PFSK-1 (cell line): Measurements from ENCODE around the gene TAF4.

Experiments used
- FOXP2 ChIP-seq: optimal IDR thresholded peaks from 2 replicates; pipeline ENCODE3; 2011; ENCODE audit warnings: borderline replicate concordance, control low read depth, inconsistent platforms; ENCODE audit not compliant: insufficient read depth; ENCODE audit errors: extremely low read length, extremely low read depth
- POLR2AphosphoS5 ChIP-seq: IDR thresholded peaks from 2 replicates; pipeline ENCODE4 v1.6.1; 2012; ENCODE audit warnings: low read depth, mild to moderate bottlenecking, control low read depth, low read length, moderate library complexity
- SIN3A ChIP-seq: IDR thresholded peaks from 2 replicates; pipeline ENCODE4 v1.6.1; 2012; ENCODE audit warnings: mild to moderate bottlenecking, low read length, moderate library complexity, borderline replicate concordance; ENCODE audit not compliant: insufficient read depth
- TAF1 ChIP-seq: IDR thresholded peaks from 2 replicates; pipeline ENCODE4 v1.6.1; 2012; ENCODE audit warnings: low read length, control low read depth, borderline replicate concordance; ENCODE audit not compliant: insufficient read depth
- TF ChIP-seq, protein P1 (sequence below), 2 experiments: IDR thresholded peaks; 2 replicates each; pipeline versions ENCODE4 v1.6.1 to v1.8.0; 2011 to 2012; ENCODE audit warnings: low read depth in 2 of 2, low read length in 2 of 2, control low read depth in 1 of 2, inconsistent platforms in 1 of 2, mild to moderate bottlenecking in 1 of 2, moderate library complexity in 1 of 2; ENCODE audit not compliant: insufficient read depth in 1 of 2

TAF4 gene

DNA sequence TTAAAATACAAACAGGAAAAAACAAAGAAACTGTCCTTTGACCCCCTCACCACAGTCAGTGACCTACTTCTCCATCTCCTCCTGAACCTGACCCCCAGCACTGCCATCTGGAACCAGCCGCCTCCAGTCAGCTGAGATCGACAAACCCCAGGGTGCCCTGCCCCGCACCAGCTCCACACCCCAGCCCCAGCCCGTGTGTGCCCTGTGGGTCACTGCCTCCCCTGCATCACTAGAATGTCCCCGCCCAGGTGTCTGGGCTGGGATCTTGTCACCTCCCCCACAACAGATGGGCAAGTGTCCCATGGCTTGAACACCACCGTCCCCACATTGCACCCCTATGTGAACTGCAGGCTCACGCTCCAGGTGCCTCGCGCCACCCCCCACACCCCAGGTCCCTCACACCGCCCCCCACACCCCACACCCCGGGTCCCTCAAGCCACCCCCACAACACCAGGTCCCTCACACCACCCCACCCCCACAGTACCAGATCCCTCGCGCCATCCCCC is 13.3 kb downstream of the TAF4 start:
- TF ChIP-seq SIN3A (no peak), FOXP2 (no peak), POLR2AphosphoS5 (no peak), TAF1 (no peak)
- TF ChIP-seq, protein P1, sequence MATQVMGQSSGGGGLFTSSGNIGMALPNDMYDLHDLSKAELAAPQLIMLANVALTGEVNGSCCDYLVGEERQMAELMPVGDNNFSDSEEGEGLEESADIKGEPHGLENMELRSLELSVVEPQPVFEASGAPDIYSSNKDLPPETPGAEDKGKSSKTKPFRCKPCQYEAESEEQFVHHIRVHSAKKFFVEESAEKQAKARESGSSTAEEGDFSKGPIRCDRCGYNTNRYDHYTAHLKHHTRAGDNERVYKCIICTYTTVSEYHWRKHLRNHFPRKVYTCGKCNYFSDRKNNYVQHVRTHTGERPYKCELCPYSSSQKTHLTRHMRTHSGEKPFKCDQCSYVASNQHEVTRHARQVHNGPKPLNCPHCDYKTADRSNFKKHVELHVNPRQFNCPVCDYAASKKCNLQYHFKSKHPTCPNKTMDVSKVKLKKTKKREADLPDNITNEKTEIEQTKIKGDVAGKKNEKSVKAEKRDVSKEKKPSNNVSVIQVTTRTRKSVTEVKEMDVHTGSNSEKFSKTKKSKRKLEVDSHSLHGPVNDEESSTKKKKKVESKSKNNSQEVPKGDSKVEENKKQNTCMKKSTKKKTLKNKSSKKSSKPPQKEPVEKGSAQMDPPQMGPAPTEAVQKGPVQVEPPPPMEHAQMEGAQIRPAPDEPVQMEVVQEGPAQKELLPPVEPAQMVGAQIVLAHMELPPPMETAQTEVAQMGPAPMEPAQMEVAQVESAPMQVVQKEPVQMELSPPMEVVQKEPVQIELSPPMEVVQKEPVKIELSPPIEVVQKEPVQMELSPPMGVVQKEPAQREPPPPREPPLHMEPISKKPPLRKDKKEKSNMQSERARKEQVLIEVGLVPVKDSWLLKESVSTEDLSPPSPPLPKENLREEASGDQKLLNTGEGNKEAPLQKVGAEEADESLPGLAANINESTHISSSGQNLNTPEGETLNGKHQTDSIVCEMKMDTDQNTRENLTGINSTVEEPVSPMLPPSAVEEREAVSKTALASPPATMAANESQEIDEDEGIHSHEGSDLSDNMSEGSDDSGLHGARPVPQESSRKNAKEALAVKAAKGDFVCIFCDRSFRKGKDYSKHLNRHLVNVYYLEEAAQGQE (IDR thresholded peaks at IDR 0.05; ENCODE audit: insufficient read depth in 1 of 2, low read depth in 2 of 2, low read length in 2 of 2) = no peak

- TF ChIP-seq, protein P1 (IDR thresholded peaks at IDR 0.05; ENCODE audit: insufficient read depth in 1 of 2, low read depth in 2 of 2, low read length in 2 of 2) = no peak
- TF ChIP-seq FOXP2 = no peak
- TF ChIP-seq POLR2AphosphoS5 = no peak
- no peak for TF ChIP-seq SIN3A
- no peak for TF ChIP-seq TAF1
These were observed 14.0 kb downstream of the TAF4 start for GRCh38 chr20:62051546-62052255.

DNA sequence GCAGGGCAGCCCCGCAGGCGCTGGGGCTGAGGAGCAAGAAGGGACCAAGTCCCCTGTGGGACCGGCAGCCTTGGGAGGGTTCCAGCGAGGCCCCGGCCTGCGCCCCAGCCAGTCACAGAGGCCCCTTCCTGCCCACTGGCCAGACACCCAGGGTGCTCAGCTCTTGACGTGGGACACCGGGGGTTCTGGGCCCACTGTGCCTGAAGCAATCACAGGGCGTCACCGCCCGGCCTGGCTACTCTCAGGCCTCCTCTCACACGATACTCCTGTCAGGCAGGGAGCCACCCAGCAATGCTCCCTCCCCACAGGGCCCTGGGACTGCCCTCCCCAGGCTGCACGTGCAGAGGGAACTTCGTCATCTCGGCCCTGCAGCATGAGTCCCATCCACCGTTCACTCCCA is 14.5 kb downstream of the TAF4 start:
- TF ChIP-seq, protein P1 (IDR thresholded peaks at IDR 0.05; ENCODE audit: insufficient read depth in 1 of 2, low read depth in 2 of 2, low read length in 2 of 2) = no peak
- TF ChIP-seq SIN3A (no peak), FOXP2 (no peak), TAF1 (no peak), POLR2AphosphoS5 (no peak)

- TF ChIP-seq, protein P1 (IDR thresholded peaks at IDR 0.05; ENCODE audit: insufficient read depth in 1 of 2, low read depth in 2 of 2, low read length in 2 of 2) = no peak
- TF ChIP-seq FOXP2 = no peak
- TF ChIP-seq SIN3A = no peak
- no peak for TF ChIP-seq POLR2AphosphoS5
- TF ChIP-seq TAF1 = no peak
These were observed 15.2 kb downstream of the TAF4 start for GRCh38 chr20:62050166-62051120.
